Parathyroid adenoma (tissue), 2 donors: Measurements from ENCODE around the gene EGR4.

Experiments
- H2AFZ ChIP-seq: fragments of 300-600 bp; sonication (generic); one replicate; pipeline ENCODE4 v1.7.0; 2017; ENCODE audit warnings: antibody characterized with exemption, mild to moderate bottlenecking
- H3K27ac ChIP-seq: fragments of 300-600 bp; sonication (generic); one replicate; pipeline ENCODE4 v1.7.0; 2017
- H3K27me3 ChIP-seq: fragments of 300-600 bp; sonication (generic); one replicate; pipeline ENCODE4 v1.7.0; 2017; ENCODE audit warnings: low read length; ENCODE audit not compliant: control insufficient read depth, insufficient read depth
- H3K36me3 ChIP-seq: fragments of 300-600 bp; sonication (generic); one replicate; pipeline ENCODE4 v1.7.0; 2017; ENCODE audit warnings: low read length; ENCODE audit not compliant: control insufficient read depth, insufficient read depth
- H3K4me1 ChIP-seq: fragments of 300-600 bp; sonication (generic); one replicate; pipeline ENCODE4 v1.7.0; 2017; ENCODE audit warnings: control low read depth
- H3K4me2 ChIP-seq: fragments of 300-600 bp; sonication (generic); one replicate; pipeline ENCODE4 v1.7.0; 2017; ENCODE audit warnings: low read length
- H3K4me3 ChIP-seq: fragments of 300-600 bp; sonication (generic); one replicate; pipeline ENCODE4 v1.7.0; 2017; ENCODE audit warnings: low read depth, low read length
- H3K79me2 ChIP-seq: fragments of 300-600 bp; sonication (generic); one replicate; pipeline ENCODE4 v1.7.0; 2017; ENCODE audit warnings: control low read depth
- H3K9ac ChIP-seq: fragments of 300-600 bp; sonication (generic); one replicate; pipeline ENCODE4 v1.7.0; 2017; ENCODE audit warnings: mild to moderate bottlenecking
- H3K9me3 ChIP-seq: fragments of 300-600 bp; sonication (generic); one replicate; pipeline ENCODE4 v1.7.0; 2017; ENCODE audit warnings: low read length; ENCODE audit not compliant: control insufficient read depth
- CTCF ChIP-seq: fragments of 300-600 bp; sonication (generic); IDR thresholded peaks from one replicate; pipeline ENCODE4 v1.7.0; 2017; ENCODE audit warnings: antibody characterized with exemption, mild to moderate bottlenecking
- donor health status: primary hyperparathyroidism.

The EGR4 gene

GRCh38 chr2:73269686-73270465 is 23.5 kb downstream of the EGR4 start:
- peaks cover 4% of the 10 kb centered on the region for H3K79me2 ChIP-seq
- no peaks in the 10 kb centered on the region for H3K4me1 ChIP-seq
- peak overlapping the region; percentile 15 for H3K4me3 ChIP-seq
- H2AFZ ChIP-seq = peak overlapping the region; percentile 83
- H3K9me3 ChIP-seq = no peaks in the 10 kb centered on the region
- H3K36me3 ChIP-seq = no peaks in the 10 kb centered on the region
- H3K4me2 ChIP-seq = peak overlapping the region; percentile 70
- H3K27me3 ChIP-seq = no peaks in the 10 kb centered on the region
- TF ChIP-seq CTCF = no peak
- H3K27ac ChIP-seq = peak overlapping the region; percentile 8
- no peak overlapping the region for H3K9ac ChIP-seq

GRCh38 chr2:73268830-73269685 is 24.3 kb downstream of the EGR4 start:
- Histone ChIP-seq H3K9ac (peak overlapping the region; percentile 51), H3K4me3 (peak overlapping the region; percentile 49), H3K27me3 (no peaks in the 10 kb centered on the region), H3K79me2 (peaks cover 4% of the 10 kb centered on the region), H2AFZ (peak overlapping the region; percentile 95), H3K4me2 (peak overlapping the region; percentile 70), H3K27ac (peak overlapping the region; percentile 74), H3K9me3 (no peaks in the 10 kb centered on the region), H3K36me3 (no peaks in the 10 kb centered on the region), H3K4me1 (no peaks in the 10 kb centered on the region)
- peak; percentile 40 for TF ChIP-seq CTCF

- peak overlapping the region; percentile 49 for H3K4me3 ChIP-seq
- no peaks in the 10 kb centered on the region for H3K4me1 ChIP-seq
- H3K9me3 ChIP-seq = no peaks in the 10 kb centered on the region
- H3K79me2 ChIP-seq = peaks cover 4% of the 10 kb centered on the region
- H3K4me2 ChIP-seq = peak overlapping the region; percentile 52
- H2AFZ ChIP-seq = peak overlapping the region; percentile 95
- H3K27ac ChIP-seq = peak overlapping the region; percentile 74
- no peak overlapping the region for H3K9ac ChIP-seq
- no peak for TF ChIP-seq CTCF
- no peaks in the 10 kb centered on the region for H3K36me3 ChIP-seq
- no peaks in the 10 kb centered on the region for H3K27me3 ChIP-seq
These were observed 24.9 kb downstream of the EGR4 start for GRCh38 chr2:73268366-73268829.

- no peaks in the 10 kb centered on the region for H3K36me3 ChIP-seq
- no peak overlapping the region for H3K9ac ChIP-seq
These were observed 26.3 kb downstream of the EGR4 start for GRCh38 chr2:73267008-73267407.

More at GRCh38 chr2:73267008-73267407, 26.3 kb downstream of the EGR4 start:
- Histone ChIP-seq H3K27me3 (no peaks in the 10 kb centered on the region), H3K4me2 (no peak overlapping the region), H3K4me3 (no peak overlapping the region), H3K9me3 (no peaks in the 10 kb centered on the region), H3K27ac (no peak overlapping the region), H3K4me1 (no peaks in the 10 kb centered on the region), H2AFZ (no peak overlapping the region), H3K79me2 (peaks cover 4% of the 10 kb centered on the region)
- no peak for TF ChIP-seq CTCF
